HG03571 (cell line): ENCODE measurements around the gene KDM3A.
"Not testable (repeated sequence)": the region's sequence is repeated elsewhere in the genome, so short reads cannot be mapped to it uniquely, and the experiment has no call there.

ENCODE experiments used
- ATAC-seq: cut with Tn5 transposase; IDR thresholded peaks from one replicate; pipeline ENCODE4 v1.9.1; 2021; ENCODE audit not compliant: unreplicated experiment

The KDM3A gene

GRCh38 chr2:86471637-86472036 is 30.5 kb downstream of the KDM3A start:
- ATAC-seq, result no peak

GRCh38 chr2:86476092-86476491 is 34.9 kb downstream of the KDM3A start:
- ATAC-seq, result no peak

GRCh38 chr2:86476918-86477317 is 35.7 kb downstream of the KDM3A start:
- ATAC-seq, result no peak

GRCh38 chr2:86477349-86477748 is 36.2 kb downstream of the KDM3A start:
- ATAC-seq, result no peak

DNA sequence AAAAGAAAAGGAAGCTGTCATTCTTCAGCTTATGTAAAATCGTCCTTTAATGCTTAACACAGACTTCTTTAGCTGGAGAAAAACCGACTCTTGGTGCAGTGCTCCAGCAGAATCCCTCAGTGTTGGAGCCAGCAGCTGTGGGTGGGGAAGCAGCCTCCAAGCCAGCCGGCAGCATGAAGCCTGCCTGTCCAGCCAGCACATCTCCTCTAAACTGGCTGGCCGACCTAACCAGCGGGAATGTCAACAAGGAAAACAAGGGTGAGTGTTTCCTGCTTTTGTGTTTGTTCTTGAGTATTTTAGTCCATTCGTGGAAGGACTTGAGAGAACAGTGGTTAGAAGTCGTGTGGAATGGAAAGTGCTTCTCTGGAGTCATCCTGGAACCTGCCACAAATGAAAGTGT is 38.9 kb downstream of the KDM3A start:
- no peak for ATAC-seq

DNA sequence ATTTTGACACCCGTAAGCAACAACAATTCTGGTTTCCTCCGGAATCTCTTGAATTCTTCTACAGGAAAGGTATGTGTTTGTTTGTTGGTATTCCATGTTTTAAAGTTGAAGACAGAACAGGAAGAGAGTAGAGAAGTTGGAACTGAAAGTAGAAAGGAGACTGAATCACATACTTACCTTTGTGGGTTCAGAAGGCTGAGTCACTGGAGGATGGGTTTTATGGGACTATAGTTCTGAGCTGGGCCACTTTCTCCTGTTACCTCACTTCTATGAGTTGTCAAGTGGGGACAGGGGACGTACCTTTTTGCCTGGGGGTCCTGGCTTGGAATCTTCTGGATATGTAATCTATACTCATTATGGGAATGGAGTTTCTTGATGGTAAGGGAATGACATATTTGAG is 40.9 kb downstream of the KDM3A start:
- ATAC-seq, result no peak

- ATAC-seq, result no peak
Observed at GRCh38 chr2:86484385-86484784, 43.2 kb downstream of the KDM3A start.

GRCh38 chr2:86485103-86485502 is 43.9 kb downstream of the KDM3A start:
- no peak for ATAC-seq

DNA sequence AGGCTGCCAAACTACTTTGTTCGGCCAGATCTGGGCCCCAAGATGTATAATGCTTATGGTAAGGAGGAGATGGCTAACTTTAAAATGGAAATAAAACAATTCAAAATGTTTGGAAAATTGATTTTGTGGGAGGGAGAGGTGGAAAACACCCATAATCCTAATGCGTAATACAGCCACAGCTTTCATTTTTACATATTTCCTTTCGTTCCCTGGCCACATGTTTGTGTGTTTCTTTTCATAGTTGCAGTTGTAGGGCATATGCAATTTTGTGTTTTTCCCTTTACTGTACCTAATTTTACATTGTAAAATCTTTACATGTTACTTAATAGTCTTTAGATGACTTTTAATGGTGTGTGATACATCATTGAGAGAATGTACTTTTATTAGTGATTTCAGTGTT is 44.6 kb downstream of the KDM3A start:
- no peak for ATAC-seq

- ATAC-seq, result no peak
Observed at GRCh38 chr2:86487062-86487461, 45.9 kb downstream of the KDM3A start.

DNA sequence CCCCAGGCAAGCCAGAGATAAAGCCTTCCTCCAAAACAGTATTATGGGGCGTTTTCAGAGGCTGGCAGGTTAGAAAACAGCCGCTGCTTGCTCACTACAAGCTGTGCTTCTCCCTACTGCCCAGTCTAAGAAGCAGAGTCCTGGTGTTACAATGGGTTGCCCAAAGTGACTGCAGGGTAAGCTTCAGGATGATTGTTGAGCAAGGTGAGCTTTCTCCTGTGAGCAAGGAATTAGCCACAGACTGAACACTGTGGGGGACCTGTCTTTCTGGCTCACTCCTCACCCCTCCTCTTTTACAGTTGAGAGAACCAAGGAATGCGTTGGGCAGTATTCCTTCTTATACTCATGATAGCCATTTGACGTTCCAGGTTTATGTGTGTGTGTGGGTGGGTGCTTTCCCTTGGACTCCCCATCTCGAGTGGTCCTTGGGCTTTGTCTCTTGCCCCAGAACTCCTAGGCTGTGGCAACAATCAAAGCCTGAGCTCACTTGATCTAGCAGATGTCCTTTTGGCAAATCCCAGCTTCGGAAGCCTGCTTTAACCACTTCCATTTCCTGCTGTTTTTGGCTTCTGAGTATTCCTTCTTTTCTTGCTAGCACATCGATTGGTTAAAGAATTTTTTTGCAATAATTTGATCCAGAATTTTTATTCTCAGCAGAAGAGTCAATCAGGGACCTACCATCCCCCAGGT is 47.5 kb downstream of the KDM3A start:
- ATAC-seq, result no peak

GRCh38 chr2:86489542-86489941 is 48.4 kb downstream of the KDM3A start:
- no peak for ATAC-seq

DNA sequence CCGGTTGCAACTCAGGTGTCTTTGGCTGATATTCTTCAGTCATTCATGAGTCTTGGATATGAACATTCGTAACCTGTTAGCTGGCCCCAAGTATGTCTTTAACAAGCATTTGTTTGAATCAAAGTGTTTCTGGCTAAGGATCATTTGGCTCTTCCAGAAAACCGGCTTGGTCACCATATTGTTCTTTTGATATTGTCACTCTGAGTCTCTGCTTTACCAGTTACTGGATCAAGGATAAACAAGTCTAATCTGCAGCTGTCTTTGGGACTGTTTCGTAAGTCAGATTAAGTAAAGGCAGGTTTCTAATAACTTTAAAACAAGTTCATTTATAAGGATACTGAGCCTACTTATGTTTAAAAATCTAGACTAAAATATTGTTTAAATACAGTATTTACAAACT is 49.1 kb downstream of the KDM3A start:
- ATAC-seq, result no peak

GRCh38 chr2:86491088-86491487 is 49.9 kb downstream of the KDM3A start:
- ATAC-seq, result no peak

- ATAC-seq, result no peak
Observed at GRCh38 chr2:86492048-86492453, 50.9 kb downstream of the KDM3A start.

GRCh38 chr2:86496391-86496790 is 55.2 kb downstream of the KDM3A start:
- ATAC-seq, result not testable (repeated sequence)

DNA sequence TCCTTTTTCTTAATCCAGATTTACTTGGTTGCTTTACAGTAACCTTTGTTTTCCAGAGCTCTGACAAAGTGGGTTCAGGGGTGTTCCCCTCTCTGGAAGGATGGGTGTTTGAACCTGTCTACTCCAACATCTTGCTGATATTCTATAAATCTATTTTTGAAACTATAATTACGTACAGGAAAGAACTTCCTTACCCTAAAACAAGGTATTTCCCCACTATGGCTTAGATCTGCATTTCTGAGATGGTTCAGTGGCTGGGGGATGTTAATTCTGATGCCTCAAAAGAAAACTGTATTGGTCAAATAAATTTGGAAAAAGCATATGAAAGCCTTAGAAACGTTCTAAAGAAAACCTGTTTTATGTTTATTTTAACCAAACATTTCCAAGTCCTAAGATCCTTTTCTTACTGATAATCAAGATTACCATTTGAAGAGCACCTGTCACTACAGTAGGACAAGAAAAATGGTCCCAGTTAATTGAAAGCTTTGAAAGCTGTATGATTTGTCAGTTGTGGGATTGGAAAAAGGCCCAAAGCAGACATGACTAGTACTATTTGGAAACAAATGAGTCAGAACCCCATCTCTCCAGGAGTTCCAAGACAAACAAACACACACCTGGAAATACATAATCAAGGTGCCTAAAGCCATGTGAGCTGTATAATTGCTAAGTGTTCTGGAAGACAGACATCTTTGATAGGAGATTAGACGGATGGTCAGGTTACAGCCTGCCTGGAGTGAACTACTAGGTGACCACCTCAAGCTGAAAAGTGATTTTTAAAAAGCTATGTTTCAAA is 57.5 kb downstream of the KDM3A start:
- ATAC-seq, result no peak

DNA sequence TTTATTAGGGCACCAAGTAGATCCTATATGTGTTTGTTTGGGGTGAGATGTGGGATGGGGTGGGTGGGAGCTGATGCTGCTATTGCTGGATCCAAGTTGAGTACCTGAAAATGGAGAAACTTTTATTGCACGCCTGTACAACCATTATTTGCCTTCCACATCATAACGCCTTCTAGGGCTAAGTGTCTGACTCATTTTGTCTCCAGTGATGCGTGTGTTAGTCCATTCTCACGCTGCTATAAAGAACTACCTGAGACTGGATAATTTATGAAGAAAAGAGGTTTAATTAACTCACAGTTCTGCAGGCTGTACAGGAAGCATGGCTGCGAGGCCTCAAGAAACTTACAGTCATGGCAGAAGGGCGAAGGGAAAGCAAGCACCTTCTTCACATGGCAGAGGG is 58.2 kb downstream of the KDM3A start:
- ATAC-seq, result no peak

DNA sequence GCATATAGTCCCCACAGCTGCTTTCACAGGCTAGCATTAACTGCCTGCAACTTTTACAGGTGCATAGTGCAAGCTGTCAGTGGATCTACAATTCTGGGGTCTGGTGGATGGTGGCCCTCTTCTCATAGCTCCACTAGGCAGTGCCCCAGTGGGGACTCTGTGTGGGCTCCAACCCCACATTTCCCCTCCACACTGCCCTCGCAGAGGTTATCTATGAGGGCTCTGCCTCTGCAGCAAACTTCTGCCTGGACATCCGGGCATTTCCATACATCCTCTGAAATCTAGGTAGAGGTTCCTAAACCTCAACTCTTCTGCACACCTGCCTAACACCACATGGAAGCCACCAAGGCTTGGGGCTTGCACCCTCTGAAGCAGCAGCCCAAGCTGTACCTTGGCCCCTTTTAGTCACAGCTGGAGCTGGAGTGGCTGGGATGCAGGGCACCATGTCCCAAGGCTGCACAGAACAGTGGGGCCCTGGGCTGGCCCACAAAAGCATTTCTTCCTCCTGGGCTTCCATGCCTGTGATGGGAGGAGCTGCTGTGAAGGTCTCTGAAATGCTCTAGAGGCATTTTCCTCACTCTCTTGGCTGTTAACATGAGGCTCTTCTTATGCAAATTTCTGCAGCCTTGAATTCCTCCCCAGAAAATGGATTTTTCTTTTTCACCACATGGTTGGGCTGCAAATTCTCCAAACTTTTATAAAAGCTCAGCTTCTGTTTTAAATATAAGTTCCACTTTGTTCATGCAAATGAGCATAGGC is 59.3 kb downstream of the KDM3A start:
- ATAC-seq, result no peak

GRCh38 chr2:86507600-86507999 is 66.4 kb downstream of the KDM3A start:
- ATAC-seq, result no peak

DNA sequence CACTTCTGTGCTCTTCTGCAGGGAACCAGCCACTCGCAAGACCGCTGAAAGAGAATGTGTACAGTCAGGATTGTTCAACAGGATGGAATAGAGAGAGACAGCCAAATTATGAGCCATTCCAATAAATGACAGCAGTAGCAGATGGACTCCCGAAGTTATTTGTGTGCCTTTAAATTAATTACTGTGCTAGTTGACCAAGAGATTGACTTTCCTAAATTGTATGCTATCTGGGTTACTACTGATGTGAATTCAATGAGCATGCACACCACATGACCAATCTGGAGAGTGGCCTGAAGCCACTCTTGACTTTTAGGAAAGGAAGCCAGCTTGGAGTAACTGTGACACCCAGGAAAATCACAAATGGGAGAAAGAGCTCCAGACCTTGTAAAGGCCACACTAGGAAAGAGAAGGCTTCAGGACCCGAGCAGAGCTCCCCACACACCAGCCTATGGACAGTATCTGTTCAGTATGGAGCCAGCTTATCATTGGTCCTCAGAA is 69.3 kb downstream of the KDM3A start:
- ATAC-seq, result no peak

DNA sequence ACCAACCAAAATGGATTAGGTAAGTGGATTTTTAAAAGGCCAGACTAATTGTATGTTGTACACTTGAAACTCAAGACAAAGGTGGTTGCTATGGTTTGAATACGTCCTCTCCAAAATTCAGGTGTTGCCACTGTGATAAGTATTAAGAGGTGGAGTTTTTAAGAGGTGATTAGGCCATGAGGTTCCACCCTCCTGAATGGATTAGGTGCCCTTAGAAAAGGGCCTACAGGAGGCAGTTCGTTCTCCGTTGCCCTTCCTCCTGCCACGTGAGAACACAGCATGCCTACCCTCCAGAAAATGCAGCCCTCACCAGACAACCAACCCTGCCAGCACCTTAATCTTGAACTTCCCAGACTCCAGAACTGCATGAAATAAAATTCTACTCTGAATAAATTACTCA is 70.9 kb downstream of the KDM3A start:
- ATAC-seq, result no peak
